ENCODE measurements around the gene ZCCHC2. TPM values are rescaled to one million over a fixed set of nuclear protein-coding genes. Genes with fewer than 3 reads are reported as not detected.
A peak's percentile ranks its signal among the peaks of the same experiment; 100 is the strongest.

ZCCHC2 gene
- total RNA-seq, 3 donors from 2014 or later (not counting 1 experiment from before 2014, with no cell fraction given) = 50.4 to 81.2 (median 59.6) TPM

- Mint-ChIP-seq H3K4me1 (peaks cover 22 to 27% of the 10 kb centered on the region in 2 donors), H3K36me3 (no peaks in the 10 kb centered on the region), H3K27ac (peak overlapping the region; percentile 78 to 87), H3K4me3 (peak overlapping the region; percentile 91), H3K9me3 (no peaks in the 10 kb centered on the region), H3K27me3 (ENCODE audit: low read depth in 2 of 2) (peaks cover 0 to 7% of the 10 kb centered on the region in 2 donors)
- Histone ChIP-seq H3K36me3 (ENCODE audit: control insufficient read depth, insufficient read depth, low read length) (no peaks in the 10 kb centered on the region), H3K4me1 (ENCODE audit: control insufficient read depth, insufficient read depth, low read length) (peaks cover 13% of the 10 kb centered on the region), H3K4me3 (ENCODE audit: low read length) (no peak overlapping the region), H3K27ac (ENCODE audit: low read length) (no peak overlapping the region), H3K9me3 (ENCODE audit: control insufficient read depth, insufficient read depth, low read length) (no peaks in the 10 kb centered on the region), H3K27me3 (ENCODE audit: control insufficient read depth, insufficient read depth, low read length) (no peaks in the 10 kb centered on the region)
- ATAC-seq (no peak), DNase-seq (no peak)
- no peak for TF ChIP-seq CTCF (IDR thresholded peaks at IDR 0.05)
- 96% methylated on average over 3 of the region's 4 CpGs for WGBS (ENCODE audit: insufficient coverage)
- intact Hi-C loops (cut with micrococcal nuclease) = loop anchor here (5.0 to 10.0 kb wide), 2 partner anchors 194 to 901 kb away; partner anchors contain the start of genes PHLPP1 and VPS4B
These were observed 1.7 kb upstream of the ZCCHC2 start for GRCh38 chr18:62521082-62521481.

GRCh38 chr18:62521593-62521992, 1.2 kb upstream of the ZCCHC2 start:
- peaks cover 23 to 28% of the 10 kb centered on the region in 2 donors for H3K4me1 Mint-ChIP-seq
- no peaks in the 10 kb centered on the region for H3K9me3 Mint-ChIP-seq
- peak overlapping the region; percentile 78 to 87 for H3K27ac Mint-ChIP-seq
- Histone ChIP-seq H3K36me3 (ENCODE audit: control insufficient read depth, insufficient read depth, low read length) (no peaks in the 10 kb centered on the region), H3K4me3 (ENCODE audit: low read length) (peak overlapping the region; percentile 79), H3K9me3 (ENCODE audit: control insufficient read depth, insufficient read depth, low read length) (no peaks in the 10 kb centered on the region), H3K4me1 (ENCODE audit: control insufficient read depth, insufficient read depth, low read length) (peaks cover 16% of the 10 kb centered on the region), H3K27ac (ENCODE audit: low read length) (no peak overlapping the region), H3K27me3 (ENCODE audit: control insufficient read depth, insufficient read depth, low read length) (no peaks in the 10 kb centered on the region)
- TF ChIP-seq CTCF (IDR thresholded peaks at IDR 0.05) = no peak
- H3K4me3 Mint-ChIP-seq = peak overlapping the region; percentile 91
- ATAC-seq (no peak), DNase-seq (peak in 1 of 2 donors; percentile 24)
- H3K27me3 Mint-ChIP-seq (ENCODE audit: low read depth in 2 of 2) = peaks cover 0 to 7% of the 10 kb centered on the region in 2 donors
- no peaks in the 10 kb centered on the region for H3K36me3 Mint-ChIP-seq
- intact Hi-C loops (cut with micrococcal nuclease) = loop anchor here (5.0 to 10.0 kb wide), 2 partner anchors 193 to 901 kb away; partner anchors contain the start of genes PHLPP1 and VPS4B
- 91% methylated on average over 1 of the region's 2 CpGs for WGBS (ENCODE audit: insufficient coverage)

GRCh38 chr18:62522178-62522503, 684 bp upstream of the ZCCHC2 start:
- no peak for ATAC-seq
- Histone ChIP-seq H3K4me3 (ENCODE audit: low read length) (peak overlapping the region; percentile 79), H3K9me3 (ENCODE audit: control insufficient read depth, insufficient read depth, low read length) (no peaks in the 10 kb centered on the region), H3K27ac (ENCODE audit: low read length) (peak overlapping the region; percentile 82), H3K27me3 (ENCODE audit: control insufficient read depth, insufficient read depth, low read length) (no peaks in the 10 kb centered on the region), H3K36me3 (ENCODE audit: control insufficient read depth, insufficient read depth, low read length) (no peaks in the 10 kb centered on the region), H3K4me1 (ENCODE audit: control insufficient read depth, insufficient read depth, low read length) (peaks cover 16% of the 10 kb centered on the region)
- H3K9me3 Mint-ChIP-seq = no peaks in the 10 kb centered on the region
- DNase-seq = no peak
- H3K4me1 Mint-ChIP-seq = peaks cover 23 to 28% of the 10 kb centered on the region in 2 donors
- peak overlapping the region; percentile 78 to 87 for H3K27ac Mint-ChIP-seq
- TF ChIP-seq CTCF (IDR thresholded peaks at IDR 0.05) = no peak
- intact Hi-C loops (cut with micrococcal nuclease) = loop anchor here (5.0 to 10.0 kb wide), 2 partner anchors 193 to 900 kb away; partner anchors contain the start of genes PHLPP1 and VPS4B
- H3K4me3 Mint-ChIP-seq = peak overlapping the region; percentile 91
- H3K27me3 Mint-ChIP-seq (ENCODE audit: low read depth in 2 of 2) = peaks cover 0 to 7% of the 10 kb centered on the region in 2 donors
- WGBS (ENCODE audit: insufficient coverage) = under 1% methylated on average over 32 of the region's 32 CpGs
- no peaks in the 10 kb centered on the region for H3K36me3 Mint-ChIP-seq

GRCh38 chr18:62523255-62523588, 397 bp downstream of the ZCCHC2 start:
- no peak for DNase-seq
- Mint-ChIP-seq H3K36me3 (no peaks in the 10 kb centered on the region), H3K4me3 (peak overlapping the region; percentile 35), H3K4me1 (peaks cover 23 to 28% of the 10 kb centered on the region in 2 donors), H3K9me3 (no peaks in the 10 kb centered on the region), H3K27me3 (ENCODE audit: low read depth in 2 of 2) (peaks cover 0 to 4% of the 10 kb centered on the region in 2 donors), H3K27ac (peak overlapping the region; percentile 78 to 87)
- peaks cover 16% of the 10 kb centered on the region for H3K4me1 ChIP-seq (ENCODE audit: control insufficient read depth, insufficient read depth, low read length)
- no peak for TF ChIP-seq CTCF (IDR thresholded peaks at IDR 0.05)
- peak in 2 of 3 donors; percentile 63 to 76 for ATAC-seq
- no peak overlapping the region for H3K4me3 ChIP-seq (ENCODE audit: low read length)
- intact Hi-C loops (cut with micrococcal nuclease) = loop anchor here (5.0 to 10.0 kb wide), 2 partner anchors 192 to 899 kb away; partner anchors contain the start of genes PHLPP1 and VPS4B
- under 1% methylated on average over 62 of the region's 62 CpGs for WGBS (ENCODE audit: insufficient coverage)
- peak overlapping the region; percentile 82 for H3K27ac ChIP-seq (ENCODE audit: low read length)
- H3K27me3 ChIP-seq (ENCODE audit: control insufficient read depth, insufficient read depth, low read length) = no peaks in the 10 kb centered on the region
- H3K9me3 ChIP-seq (ENCODE audit: control insufficient read depth, insufficient read depth, low read length) = no peaks in the 10 kb centered on the region
- H3K36me3 ChIP-seq (ENCODE audit: control insufficient read depth, insufficient read depth, low read length) = no peaks in the 10 kb centered on the region
